Measurements from ENCODE around the gene MAN1C1.

DNA sequence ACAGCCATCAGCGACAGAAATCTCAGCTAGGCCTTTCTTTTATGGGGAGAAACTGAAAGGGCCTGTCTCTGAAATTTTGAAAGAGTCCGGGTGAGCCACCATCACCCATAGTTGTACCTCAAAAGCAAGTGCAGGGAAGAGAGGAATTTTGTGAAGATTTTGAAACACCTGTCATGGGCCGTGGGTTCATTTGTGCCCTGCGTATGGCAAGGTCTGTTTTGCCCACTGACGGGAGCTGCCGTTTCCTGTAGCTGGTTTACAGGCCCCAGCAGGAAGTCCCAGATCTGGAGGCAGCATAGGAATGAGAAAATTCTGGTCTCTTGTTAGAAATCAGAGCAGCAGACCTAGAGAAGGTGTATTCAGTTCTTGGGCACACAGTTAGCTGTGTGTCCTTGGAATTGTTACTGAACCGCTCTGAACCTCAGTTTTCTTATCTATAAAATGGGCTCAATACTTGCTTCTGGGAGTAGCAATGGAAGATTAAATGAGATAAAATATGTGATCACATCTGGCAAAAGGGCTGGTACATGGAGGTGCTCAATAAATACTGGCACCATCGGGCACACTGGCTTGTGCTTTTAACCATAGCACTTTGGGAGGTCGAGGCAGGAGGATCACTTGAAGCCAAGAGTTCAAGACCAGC is 52.5 kb downstream of the MAN1C1 start:
- TF ChIP-seq, protein P1, sequence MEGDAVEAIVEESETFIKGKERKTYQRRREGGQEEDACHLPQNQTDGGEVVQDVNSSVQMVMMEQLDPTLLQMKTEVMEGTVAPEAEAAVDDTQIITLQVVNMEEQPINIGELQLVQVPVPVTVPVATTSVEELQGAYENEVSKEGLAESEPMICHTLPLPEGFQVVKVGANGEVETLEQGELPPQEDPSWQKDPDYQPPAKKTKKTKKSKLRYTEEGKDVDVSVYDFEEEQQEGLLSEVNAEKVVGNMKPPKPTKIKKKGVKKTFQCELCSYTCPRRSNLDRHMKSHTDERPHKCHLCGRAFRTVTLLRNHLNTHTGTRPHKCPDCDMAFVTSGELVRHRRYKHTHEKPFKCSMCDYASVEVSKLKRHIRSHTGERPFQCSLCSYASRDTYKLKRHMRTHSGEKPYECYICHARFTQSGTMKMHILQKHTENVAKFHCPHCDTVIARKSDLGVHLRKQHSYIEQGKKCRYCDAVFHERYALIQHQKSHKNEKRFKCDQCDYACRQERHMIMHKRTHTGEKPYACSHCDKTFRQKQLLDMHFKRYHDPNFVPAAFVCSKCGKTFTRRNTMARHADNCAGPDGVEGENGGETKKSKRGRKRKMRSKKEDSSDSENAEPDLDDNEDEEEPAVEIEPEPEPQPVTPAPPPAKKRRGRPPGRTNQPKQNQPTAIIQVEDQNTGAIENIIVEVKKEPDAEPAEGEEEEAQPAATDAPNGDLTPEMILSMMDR (conservative IDR thresholded peaks at IDR 0.05; ENCODE audit: low read depth, low read length), result no peak
- TF ChIP-seq EZH2 (IDR thresholded peaks at IDR 0.05; ENCODE audit: low read length, unreplicated experiment) (no peak), EZH2phosphoT487 (IDR thresholded peaks at IDR 0.05; ENCODE audit: borderline replicate concordance, low read length) (no peak)
